Measurements from ENCODE around the gene OTOP1. TPM values are rescaled to one million over a fixed set of nuclear protein-coding genes. Genes with fewer than 3 reads are reported as not detected.
"Not testable (repeated sequence)": the region's sequence is repeated elsewhere in the genome, so short reads cannot be mapped to it uniquely, and the experiment has no call there.

Gene OTOP1
- total RNA-seq, 1 donor from 2014 or later = not detected

- no peak for TF ChIP-seq CTCF (IDR thresholded peaks at IDR 0.05; ENCODE audit: unreplicated experiment)
- H3K27me3 Mint-ChIP-seq (ENCODE audit: unreplicated experiment) = peaks cover 6% of the 10 kb centered on the region
- no peaks in the 10 kb centered on the region for H3K9me3 Mint-ChIP-seq (ENCODE audit: unreplicated experiment)
- H3K36me3 Mint-ChIP-seq (ENCODE audit: low read depth, unreplicated experiment) = peaks cover 14% of the 10 kb centered on the region
- H3K27ac Mint-ChIP-seq (ENCODE audit: unreplicated experiment) = peak within 1 kb of the TSS; percentile 98
- peak; percentile 87 for DNase-seq (ENCODE audit: low spot score)
- H3K4me3 Mint-ChIP-seq (ENCODE audit: unreplicated experiment) = peak within 1 kb of the TSS; percentile 89
- H3K4me1 Mint-ChIP-seq (ENCODE audit: unreplicated experiment) = peaks cover 20% of the 10 kb centered on the region
Measured at GRCh38 chr4:4248029-4248884, 21.5 kb upstream of the OTOP1 start, which contains the start of gene TMEM128. TSS of gene TMEM128 (minus strand) at chr4:4248223. CDS start at chr4:4248202, 21 bp downstream.

- peaks cover 16% of the 10 kb centered on the region for H3K36me3 Mint-ChIP-seq (ENCODE audit: low read depth, unreplicated experiment)
- peak overlapping the region; percentile 49 for H3K27ac Mint-ChIP-seq (ENCODE audit: unreplicated experiment)
- H3K27me3 Mint-ChIP-seq (ENCODE audit: unreplicated experiment) = peaks cover 4% of the 10 kb centered on the region
- H3K4me1 Mint-ChIP-seq (ENCODE audit: unreplicated experiment) = peaks cover 20% of the 10 kb centered on the region
- no peak for TF ChIP-seq CTCF (IDR thresholded peaks at IDR 0.05; ENCODE audit: unreplicated experiment)
- H3K9me3 Mint-ChIP-seq (ENCODE audit: unreplicated experiment) = no peaks in the 10 kb centered on the region
- peak overlapping the region; percentile 89 for H3K4me3 Mint-ChIP-seq (ENCODE audit: unreplicated experiment)
- no peak for DNase-seq (ENCODE audit: low spot score)
Measured at GRCh38 chr4:4247696-4248028, 20.9 kb upstream of the OTOP1 start.

GRCh38 chr4:4245172-4245571 is 18.4 kb upstream of the OTOP1 start:
- TF ChIP-seq CTCF (IDR thresholded peaks at IDR 0.05; ENCODE audit: unreplicated experiment) = no peak
- Mint-ChIP-seq H3K27ac (ENCODE audit: unreplicated experiment) (peak overlapping the region; percentile 43), H3K4me1 (ENCODE audit: unreplicated experiment) (peaks cover 20% of the 10 kb centered on the region), H3K9me3 (ENCODE audit: unreplicated experiment) (no peaks in the 10 kb centered on the region), H3K4me3 (ENCODE audit: unreplicated experiment) (peak overlapping the region; percentile 56), H3K27me3 (ENCODE audit: unreplicated experiment) (peaks cover 4% of the 10 kb centered on the region), H3K36me3 (ENCODE audit: low read depth, unreplicated experiment) (peaks cover 21% of the 10 kb centered on the region)
- DNase-seq (ENCODE audit: low spot score) = no peak

- not testable (repeated sequence) for DNase-seq (ENCODE audit: low spot score); H3K27me3 Mint-ChIP-seq (ENCODE audit: unreplicated experiment); H3K27ac Mint-ChIP-seq (ENCODE audit: unreplicated experiment); H3K4me3 Mint-ChIP-seq (ENCODE audit: unreplicated experiment); H3K9me3 Mint-ChIP-seq (ENCODE audit: unreplicated experiment); H3K4me1 Mint-ChIP-seq (ENCODE audit: unreplicated experiment)
- peaks cover 23% of the 10 kb centered on the region for H3K36me3 Mint-ChIP-seq (ENCODE audit: low read depth, unreplicated experiment)
Measured at GRCh38 chr4:4239551-4239950, 12.8 kb upstream of the OTOP1 start.

- no peak for DNase-seq (ENCODE audit: low spot score)
- H3K9me3 Mint-ChIP-seq (ENCODE audit: unreplicated experiment) = peaks cover 4% of the 10 kb centered on the region
- no peaks in the 10 kb centered on the region for H3K4me1 Mint-ChIP-seq (ENCODE audit: unreplicated experiment)
- H3K27ac Mint-ChIP-seq (ENCODE audit: unreplicated experiment) = no peak overlapping the region
- peaks cover 2% of the 10 kb centered on the region for H3K27me3 Mint-ChIP-seq (ENCODE audit: unreplicated experiment)
- TF ChIP-seq CTCF (IDR thresholded peaks at IDR 0.05; ENCODE audit: unreplicated experiment) = no peak
- H3K4me3 Mint-ChIP-seq (ENCODE audit: unreplicated experiment) = no peak overlapping the region
- H3K36me3 Mint-ChIP-seq (ENCODE audit: low read depth, unreplicated experiment) = peaks cover 4% of the 10 kb centered on the region
Measured at GRCh38 chr4:4233610-4234009, 6.9 kb upstream of the OTOP1 start.

All from endothelial cell (in vitro differentiated cells).